Stimulated activated CD8-positive, alpha-beta memory T cell treated with anti-CD3 and anti-CD28 coated beads, Interleukin-4, amount 100 ng/mL, for 48 hours (primary cell): ENCODE data around the gene ENTREP1.
"Not testable (repeated sequence)": the region's sequence is repeated elsewhere in the genome, so short reads cannot be mapped to it uniquely, and the experiment has no call there.

ENCODE experiments used
- DNase-seq: peaks from one replicate; pipeline ENCODE4 v3.0.0-alpha.2; 2020

Gene ENTREP1

DNA sequence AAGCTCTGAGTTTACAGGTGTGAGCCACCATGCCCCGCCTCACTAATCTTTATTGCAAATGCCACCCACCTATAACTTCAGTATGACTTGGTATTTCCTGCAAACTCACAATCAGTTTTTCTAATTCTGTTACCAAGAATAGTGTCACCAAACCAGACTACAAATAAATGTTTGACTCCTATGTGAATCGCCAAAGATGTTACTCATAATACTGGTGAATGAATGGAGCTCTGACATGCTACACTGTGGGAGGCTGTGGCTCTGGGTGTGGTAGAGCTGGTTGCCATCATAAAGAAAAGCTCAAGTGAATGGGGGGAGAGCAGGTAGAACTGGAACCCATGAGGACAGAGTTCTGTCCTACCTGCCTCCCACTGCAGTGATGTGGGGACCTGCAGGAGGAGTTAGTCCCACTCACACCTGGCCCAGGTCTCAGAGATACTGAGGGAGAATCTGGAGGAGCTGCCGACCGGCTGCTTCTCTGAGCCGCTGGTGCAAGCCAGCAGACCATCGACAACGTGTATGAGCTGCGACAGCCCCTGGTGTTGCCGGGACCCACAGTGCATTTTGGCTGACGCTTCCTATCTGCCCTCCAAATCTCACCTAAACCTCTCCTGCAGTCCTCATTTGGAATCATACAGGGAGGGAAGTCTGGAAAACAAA lies 95.7 kb downstream of the ENTREP1 start:
- DNase-seq = no peak

DNA sequence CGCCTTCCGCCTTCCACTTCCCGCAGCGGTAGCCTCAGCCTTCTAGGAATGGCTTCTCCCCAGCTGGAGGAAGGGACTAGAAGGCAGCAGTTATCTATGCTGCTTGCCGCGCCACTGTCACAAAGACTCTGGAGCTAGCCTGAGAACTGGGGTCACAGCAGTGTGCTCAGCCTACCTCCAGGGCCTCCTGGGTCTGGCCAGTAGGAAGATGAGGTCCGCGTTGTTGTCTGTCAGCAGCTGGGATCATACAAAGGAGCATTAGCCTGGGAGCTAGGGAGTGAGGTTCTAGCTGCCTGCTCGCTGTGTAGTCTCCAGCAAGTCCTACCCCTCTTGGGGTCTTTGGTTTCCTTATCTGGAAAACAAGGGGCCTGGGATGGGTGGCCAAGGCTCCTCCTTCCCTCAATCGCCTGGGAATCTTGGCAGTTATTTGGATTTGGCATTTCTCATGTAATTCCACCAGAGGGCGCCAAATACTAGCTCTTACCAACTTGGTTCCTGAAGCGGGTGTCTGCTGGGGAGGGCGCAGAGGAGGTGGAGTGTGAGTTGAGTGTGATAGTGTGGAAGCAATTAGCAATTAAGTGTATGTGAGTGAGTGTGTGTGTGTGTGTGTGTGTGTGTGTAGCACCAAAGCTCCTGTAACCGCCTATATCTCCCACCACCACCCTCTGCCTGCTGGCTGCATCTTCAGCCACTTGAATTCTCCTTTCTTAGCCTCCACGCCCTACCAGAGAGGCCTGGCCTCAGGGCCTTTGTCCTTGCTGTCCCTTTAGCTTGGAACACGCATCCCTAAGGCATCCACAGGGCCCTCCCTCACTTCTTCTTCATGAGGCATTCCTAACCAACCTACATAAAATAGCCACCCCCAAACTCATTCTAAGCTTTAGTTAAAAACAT lies 97.1 kb downstream of the ENTREP1 start:
- peak; percentile 45 for DNase-seq

DNA sequence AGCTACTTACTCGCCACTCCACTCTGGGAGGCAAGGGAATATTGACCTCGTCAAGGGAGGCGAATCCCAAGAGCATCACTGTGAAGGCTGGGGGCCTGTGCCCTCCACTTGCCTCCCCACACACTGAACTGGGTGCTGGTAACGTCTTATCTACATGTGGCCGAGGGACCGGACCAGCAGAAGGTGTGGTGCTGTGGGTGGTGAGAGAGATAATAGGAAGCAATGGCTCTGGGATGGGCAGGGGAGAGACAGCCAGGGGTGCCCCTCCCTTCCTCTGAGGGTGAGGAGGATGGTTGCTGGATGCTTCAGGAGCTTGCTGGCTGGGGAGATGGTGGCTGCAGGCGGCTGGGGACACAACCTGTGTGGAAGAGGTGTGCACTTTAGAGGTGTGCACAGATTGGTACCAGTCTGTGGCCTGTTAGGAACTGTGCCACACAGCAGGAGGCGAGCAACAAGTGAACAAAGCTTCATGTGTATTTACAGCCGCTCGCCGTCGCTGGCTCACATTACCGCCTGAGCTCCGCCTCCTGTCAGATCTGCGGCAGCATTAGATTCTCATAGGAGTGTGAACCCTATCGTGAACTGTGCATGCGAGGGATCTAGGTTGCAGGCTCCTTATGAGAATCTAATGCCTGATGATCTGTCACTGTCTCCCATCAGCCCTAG lies 100.3 kb downstream of the ENTREP1 start:
- no peak for DNase-seq

DNA sequence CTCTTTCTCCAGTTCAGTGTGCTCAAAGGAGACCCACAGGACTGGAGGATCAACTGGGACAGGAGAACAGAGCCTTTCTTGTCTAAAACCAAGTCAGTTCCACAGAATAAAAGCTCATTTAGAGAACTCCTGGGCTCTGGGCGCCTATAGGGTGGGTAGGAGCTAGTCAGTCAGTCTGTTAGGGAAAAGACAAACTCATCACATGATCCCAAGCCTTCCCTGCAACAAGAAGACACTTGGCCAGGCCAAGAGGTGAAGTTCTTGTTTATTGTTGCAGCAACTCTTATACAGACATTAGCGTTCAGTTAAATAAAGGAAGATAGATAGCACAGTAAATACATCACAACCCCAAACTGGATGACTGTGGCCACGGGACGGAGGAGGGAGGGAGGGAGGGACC lies 102.3 kb downstream of the ENTREP1 start:
- DNase-seq = peak; percentile 11

DNA sequence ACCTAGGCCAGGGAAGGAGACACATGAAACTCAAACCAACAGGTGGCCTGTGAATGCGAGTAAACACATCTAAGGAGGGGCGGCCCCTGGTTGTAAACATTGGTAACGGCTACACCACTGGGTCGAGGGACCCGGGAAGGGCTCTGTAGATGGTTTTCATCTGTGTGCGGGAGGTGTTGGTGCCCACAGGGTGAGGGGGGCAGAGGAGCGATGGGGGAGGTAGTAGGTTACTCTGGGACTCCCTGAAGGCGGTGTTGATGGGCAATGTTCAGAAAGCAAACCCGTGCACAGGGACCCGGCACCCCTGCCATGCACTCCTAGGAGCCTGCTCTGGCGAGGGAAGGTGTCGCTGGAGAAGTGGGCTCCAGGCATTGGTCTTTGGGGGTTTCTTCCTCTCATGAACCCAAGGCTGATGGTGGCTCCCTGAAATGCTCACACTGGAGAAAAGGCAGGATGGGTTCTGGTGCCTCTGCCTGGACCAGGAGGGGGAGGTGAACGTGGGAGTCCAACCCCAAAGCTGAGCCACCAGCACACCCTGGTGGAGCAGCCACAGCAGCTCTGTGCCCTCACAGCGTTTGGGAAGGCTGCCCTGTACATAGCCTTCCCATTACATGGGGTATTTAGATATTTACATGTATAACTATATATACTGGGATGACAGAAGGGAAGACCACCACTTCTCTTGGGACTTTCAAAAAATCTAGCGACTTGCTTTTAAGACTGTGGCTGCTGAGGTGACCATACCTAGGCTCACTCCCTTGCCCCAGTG lies 103.2 kb downstream of the ENTREP1 start:
- peak; percentile 7 for DNase-seq

DNA sequence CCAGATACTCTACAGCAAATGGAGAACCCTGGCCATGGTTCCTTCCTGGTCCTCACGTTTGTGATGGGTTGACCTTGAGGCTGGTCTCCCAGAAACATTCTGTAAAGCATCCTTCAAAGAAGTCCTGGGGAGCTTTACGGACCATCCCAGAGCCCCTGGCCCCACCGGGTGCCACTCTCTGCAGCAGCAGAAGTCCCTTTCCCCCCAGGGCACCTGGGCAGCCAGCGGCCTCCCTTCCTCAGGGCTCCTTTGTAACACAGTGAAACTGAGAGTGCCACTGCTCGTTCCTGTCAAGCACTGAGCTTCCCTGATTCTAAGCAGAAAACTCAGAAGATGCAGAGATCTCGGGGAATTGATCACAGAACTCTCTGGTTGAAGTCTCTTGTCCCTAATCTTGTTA lies 104.3 kb downstream of the ENTREP1 start:
- no peak for DNase-seq

DNA sequence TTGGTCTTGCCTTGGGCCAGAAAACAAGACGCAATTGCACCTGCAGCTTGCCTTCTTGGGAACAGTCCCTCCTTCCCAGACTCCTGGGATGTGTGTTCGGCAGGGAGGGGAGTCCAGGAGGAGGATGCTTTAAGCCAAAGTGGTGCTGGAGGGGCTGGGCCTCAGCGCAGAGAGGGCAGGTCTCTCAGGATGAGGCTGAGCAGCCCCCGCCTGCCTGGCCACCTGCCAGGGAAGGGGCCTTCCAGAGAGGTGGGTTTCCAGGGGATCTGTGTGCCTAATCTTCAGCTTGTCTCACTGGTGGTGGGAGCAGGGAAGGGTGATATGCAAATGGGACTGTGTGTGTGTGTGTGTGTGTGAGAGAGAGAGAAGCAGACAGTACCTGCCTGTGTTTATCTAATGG lies 105.2 kb downstream of the ENTREP1 start:
- no peak for DNase-seq

DNA sequence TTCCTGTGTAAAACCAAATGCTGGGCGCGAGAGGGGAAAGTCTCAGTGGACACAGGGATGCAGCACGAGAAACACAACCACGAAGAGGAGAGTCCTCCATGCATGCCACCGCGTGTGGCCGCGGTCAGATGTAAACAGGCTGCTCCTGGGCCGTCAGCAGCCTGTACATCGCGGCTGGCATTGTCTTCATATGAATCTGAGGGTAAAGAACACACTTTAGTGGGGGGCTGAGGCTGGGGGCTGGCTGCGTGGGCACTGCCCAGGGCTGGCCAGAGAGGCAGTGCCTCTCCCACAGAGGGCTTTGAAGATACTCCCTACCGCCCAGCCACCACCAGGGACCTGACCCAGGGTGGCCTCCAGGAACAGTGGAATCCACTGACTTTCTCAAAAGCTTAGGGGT lies 106.2 kb downstream of the ENTREP1 start:
- no peak for DNase-seq

DNA sequence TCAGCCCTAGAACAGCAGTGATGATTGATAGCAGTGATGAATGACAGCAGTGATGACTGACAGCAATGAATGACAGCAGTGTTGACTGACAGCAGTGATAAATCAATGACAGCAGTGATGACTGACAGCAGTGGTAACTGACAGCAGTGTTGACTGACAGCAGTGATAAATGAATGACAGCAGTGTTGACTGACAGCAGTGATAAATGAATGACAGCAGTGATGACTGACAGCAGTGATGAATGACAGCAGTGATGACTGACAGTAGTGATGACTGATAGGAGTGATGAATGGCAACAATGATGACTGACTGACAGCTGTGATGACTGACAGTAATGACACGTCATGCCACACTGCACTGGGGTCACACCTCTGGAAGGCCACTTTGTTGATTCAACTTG lies 106.8 kb downstream of the ENTREP1 start:
- no peak for DNase-seq

DNA sequence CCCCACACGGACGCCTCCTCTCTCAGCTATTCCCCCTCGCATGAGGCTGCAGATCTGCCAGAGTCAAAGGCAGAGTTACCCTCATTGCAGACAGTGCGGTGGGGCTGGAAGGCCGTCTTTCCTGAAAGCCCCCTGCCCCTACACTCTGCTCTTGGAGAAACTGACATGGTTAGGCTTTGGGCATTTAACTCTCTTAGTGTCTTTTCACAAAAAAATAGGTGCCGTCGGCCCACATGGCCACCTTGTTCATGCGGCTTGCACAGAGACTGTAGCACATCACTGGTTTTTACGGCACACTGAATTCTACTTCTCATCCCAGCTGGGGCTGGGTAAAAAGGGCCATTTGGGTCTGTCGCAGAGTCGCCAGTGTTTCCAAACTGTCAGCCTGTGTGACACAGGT lies 107.6 kb downstream of the ENTREP1 start:
- no peak for DNase-seq

DNA sequence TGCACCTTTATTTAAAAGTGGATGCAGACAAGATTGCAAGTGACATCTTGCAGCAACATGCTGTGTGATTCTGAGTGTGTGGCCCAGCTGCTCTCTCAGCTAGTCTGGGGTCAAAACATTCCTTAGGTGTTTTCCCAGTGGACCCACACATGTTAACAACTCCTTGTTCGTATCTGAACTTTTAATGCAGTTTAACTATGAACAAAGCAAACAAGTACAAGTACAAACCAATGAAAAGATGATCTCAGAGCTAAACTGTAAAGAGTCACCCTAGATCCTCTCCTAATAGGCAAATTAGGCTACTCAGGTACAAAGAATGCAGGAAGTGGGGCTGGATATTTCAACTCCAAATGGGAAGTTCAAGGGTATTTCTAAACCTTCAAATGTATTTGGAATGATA lies 108.4 kb downstream of the ENTREP1 start:
- DNase-seq = no peak

DNA sequence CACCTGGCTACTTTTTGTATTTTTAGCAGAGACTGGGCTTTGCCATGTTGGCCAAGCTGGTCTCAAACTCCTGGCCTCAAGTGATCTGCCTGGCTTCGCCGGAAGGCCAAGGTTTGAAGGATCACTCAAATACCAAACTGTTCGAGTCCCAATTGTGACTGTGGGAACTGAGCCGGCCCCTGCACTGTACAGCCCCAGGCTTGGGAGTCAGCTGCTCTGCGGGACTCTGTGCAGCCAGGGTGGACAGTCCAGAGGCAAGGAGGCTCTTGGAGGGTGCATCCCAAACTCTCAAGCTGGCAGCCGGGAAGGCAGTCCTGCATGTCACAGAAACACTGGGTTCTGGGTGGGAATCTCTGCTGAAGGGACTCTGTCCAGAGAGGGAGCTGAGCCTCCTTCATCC lies 109.0 kb downstream of the ENTREP1 start:
- DNase-seq = no peak

DNA sequence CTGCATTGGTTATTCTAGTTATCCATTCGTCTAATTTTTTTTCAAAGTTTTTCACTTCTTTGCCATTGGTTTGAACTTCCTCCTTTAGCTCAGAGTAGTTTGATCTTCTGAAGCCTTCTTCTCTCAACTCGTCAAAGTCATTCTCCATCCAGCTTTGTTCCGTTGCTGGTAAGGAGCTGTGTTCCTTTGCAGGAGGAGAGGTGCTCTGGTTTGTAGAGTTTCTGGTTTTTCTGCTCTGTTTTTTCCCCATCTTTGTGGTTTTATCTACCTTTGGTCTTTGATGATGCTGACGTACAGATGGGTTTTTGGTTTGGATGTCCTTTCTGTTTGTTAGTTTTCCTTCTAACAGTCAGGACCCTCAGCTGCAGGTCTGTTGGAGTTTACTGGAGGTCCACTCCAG lies 114.6 kb downstream of the ENTREP1 start:
- not testable (repeated sequence) for DNase-seq

DNA sequence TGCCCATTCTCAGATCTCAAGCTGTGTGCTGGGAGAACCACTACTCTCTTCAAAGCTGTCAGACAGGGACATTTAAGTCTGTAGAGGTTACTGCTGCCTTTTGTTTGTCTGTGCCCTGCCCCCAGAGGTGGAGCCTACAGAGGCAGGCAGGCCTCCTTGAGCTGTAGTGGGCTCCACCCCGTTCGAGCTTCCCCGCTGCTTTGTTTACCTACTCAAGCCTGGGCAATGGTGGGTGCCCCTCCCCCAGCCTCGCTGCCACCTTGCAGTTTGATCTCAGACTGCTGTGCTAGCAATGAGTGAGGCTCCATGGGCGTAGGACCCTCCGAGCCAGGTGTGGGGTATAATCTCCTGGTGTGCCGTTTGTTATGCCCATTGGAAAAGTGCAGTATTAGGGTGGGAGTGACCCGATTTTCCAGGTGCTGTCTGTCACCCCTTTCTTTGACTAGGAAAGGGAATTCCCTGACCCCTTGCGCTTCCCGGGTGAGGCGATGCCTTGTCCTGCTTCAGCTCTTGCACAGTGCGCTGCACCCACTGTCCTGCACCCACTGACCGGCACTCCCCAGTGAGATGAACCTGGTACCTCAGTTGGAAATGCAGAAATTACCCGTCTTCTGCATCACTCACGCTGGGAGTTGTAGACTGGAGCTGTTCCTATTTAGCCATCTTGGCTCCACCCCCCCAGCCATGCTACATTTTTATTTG lies 115.4 kb downstream of the ENTREP1 start:
- DNase-seq = not testable (repeated sequence)
